ENCODE measurements around the gene PMS1.
"Not testable (repeated sequence)": the region's sequence is repeated elsewhere in the genome, so short reads cannot be mapped to it uniquely, and the experiment has no call there.

Gene PMS1

GRCh38 chr2:189818249-189819038 lies 34.2 kb downstream of the PMS1 start:
- DNase-seq (ENCODE audit: low read depth in 2 of 2), result no peak

- no peak for DNase-seq (ENCODE audit: low read depth in 2 of 2)
Observed at GRCh38 chr2:189819297-189819704, 35.1 kb downstream of the PMS1 start.

- no peak for DNase-seq (ENCODE audit: low read depth in 2 of 2)
Observed at GRCh38 chr2:189821953-189822748, 37.9 kb downstream of the PMS1 start.

DNA sequence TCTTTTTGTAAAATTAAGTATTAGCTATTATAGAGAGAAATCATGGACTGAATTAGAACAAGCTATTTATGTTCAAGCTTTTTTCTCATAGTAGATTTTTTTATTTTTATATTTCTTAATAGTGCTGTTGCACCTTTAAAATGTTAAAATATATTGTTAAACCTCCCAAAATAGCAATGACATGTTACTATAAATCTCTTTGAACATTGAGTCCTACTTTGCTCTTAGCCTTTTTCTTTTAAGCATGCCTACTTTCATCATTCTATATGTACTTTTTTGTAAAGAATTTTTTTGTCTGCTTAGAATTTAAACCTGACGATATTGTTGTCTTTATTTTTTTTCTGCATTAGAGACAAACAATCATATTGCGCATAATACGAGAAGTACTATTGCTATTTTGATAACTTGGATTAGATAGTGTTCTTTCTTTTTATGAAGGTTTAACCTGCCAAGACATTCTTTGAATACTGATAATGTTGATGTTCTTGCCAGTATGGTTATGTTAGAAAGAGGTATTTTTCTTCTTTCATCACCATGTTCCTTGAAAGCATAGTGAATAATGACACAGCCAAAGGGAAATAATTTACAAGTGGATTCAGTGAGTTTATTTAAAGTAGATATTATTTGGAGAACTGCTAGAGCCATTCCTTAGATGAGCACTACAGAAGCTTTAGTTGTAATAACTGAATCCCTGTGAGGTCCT lies 40.6 kb downstream of the PMS1 start:
- no peak for DNase-seq (ENCODE audit: low read depth in 2 of 2)

GRCh38 chr2:189826039-189826438 lies 41.8 kb downstream of the PMS1 start:
- DNase-seq (ENCODE audit: low read depth in 2 of 2), result no peak

DNA sequence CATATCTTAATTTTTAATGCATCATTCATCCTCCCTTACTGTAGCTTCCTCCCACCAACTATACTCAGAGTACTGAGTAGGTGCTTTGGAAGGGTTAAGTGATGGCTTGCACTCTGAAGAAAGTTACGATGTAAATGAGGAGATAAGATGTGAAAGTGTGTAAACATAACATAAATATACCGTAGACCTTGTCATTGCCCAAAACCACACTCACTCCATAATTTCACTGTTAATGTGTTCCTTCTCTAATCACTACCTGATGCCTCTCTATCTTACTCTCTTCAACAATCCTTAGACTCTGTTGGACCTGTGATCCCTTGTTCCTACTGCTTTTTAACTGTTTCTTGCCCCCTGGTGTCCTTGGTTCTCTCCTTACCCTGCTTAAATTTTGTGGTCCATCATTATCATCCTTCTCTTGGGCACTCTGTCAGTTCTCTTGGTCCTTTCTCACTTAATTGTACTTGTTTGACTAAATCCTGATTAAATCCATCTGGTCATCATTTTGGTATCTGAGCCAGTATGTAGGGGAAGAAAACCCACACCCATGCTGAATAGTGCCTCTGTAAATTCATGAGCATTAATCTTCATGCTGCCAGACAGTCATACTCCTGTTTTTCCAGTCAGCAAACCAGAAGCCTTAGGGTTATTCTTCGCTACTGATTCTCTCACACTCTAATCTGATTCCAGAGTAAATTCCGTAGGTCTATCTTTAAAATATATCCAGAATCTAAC lies 45.0 kb downstream of the PMS1 start:
- no peak for DNase-seq (ENCODE audit: low read depth in 2 of 2)

DNA sequence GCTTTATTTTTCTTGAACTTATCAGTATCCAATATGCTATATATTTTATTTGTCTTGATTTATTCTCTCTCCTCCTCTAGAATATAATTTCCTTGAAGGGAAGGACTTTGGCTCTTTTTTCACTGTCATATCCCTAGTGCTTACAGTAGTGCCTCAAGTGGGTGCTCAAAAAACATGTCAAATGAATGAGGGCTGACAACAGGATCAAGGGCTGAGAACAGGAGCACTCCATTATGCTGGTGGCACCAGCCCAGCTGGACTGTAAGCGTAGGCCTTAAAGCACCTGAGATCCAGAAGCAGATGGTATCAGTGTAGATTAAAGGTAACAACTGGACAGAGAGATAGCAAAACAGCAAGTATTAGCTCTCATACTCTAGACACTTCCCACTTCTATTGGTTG lies 46.3 kb downstream of the PMS1 start:
- DNase-seq (ENCODE audit: low read depth in 2 of 2), result no peak

GRCh38 chr2:189834059-189834458 lies 49.8 kb downstream of the PMS1 start:
- DNase-seq (ENCODE audit: low read depth in 2 of 2), result no peak

GRCh38 chr2:189834642-189835041 lies 50.4 kb downstream of the PMS1 start:
- DNase-seq (ENCODE audit: low read depth in 2 of 2), result not testable (repeated sequence)

GRCh38 chr2:189835855-189836558 lies 51.8 kb downstream of the PMS1 start:
- DNase-seq (ENCODE audit: low read depth in 2 of 2), result no peak

GRCh38 chr2:189836644-189837043 lies 52.4 kb downstream of the PMS1 start:
- DNase-seq (ENCODE audit: low read depth in 2 of 2), result no peak

DNA sequence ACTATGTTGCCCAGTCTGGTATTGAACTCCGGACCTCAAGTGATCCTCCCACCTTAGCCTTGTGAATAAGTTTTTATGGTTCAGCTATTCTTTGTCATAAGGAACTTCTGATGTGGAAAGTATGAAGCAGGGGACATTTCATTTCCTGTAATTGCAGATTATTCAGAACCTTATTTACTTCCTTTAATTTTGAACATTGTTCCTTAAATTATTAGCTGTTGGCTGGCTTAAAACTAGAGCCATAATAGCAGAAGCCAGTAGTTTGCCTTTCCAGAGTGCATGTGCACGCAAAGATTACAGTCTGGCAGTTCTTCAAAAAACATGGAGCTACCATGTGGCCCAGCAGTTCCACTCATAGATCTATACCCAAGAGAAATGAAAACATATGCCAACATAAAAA lies 53.1 kb downstream of the PMS1 start:
- no peak for DNase-seq (ENCODE audit: low read depth in 2 of 2)

- no peak for DNase-seq (ENCODE audit: low read depth in 2 of 2)
Observed at GRCh38 chr2:189841019-189841418, 56.8 kb downstream of the PMS1 start.

GRCh38 chr2:189848276-189848675 lies 64.0 kb downstream of the PMS1 start:
- DNase-seq (ENCODE audit: low read depth in 2 of 2), result no peak

DNA sequence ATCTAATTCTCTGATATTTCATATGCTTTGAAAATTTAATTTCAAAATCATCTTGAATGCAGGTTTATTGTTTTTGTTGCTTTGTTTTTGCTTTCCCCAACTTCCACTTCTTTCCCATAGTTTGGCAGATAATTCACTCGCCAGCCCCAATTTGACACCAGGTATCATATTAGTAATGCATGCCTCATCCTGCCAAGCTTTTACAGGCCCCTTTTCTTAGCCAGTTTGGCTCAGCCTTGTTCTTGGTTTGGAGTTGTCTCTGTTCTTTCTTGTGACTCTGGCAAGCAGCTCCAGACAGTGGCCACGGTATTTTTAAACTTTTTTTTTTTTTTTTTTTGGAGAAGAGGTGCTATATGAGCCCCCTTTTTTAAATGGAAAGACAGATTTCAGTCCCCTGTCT lies 65.3 kb downstream of the PMS1 start:
- DNase-seq (ENCODE audit: low read depth in 2 of 2), result no peak

DNA sequence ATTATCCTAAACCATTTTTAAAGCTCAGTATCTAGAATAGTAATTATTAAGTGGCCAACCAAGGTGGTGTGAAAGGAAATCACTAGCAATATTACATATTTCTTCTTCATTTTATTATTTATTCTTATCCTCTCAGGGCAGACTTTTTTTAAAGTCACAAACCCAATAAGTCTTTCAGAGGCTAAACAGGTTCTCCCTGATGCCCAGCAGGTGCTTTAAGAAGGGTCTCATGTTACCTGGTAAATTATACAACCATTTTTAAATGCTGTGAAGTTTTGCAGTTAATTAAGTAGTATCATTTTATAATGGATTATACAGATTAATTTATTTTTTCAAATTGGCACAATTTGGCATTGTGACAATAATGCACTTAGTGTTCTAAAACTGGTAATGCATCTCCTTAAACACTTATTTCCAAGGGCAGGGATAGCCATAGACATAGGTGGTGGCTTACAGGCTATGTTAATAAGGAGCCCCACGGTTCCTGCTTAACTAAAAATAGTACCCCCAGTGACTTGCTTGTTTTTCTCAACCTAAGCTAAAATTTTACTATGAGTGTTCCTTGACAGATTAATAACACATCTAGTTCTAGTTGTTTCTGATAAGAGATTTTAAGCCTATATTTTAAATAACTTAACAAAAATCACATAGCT lies 67.0 kb downstream of the PMS1 start:
- DNase-seq (ENCODE audit: low read depth in 2 of 2), result no peak

DNA sequence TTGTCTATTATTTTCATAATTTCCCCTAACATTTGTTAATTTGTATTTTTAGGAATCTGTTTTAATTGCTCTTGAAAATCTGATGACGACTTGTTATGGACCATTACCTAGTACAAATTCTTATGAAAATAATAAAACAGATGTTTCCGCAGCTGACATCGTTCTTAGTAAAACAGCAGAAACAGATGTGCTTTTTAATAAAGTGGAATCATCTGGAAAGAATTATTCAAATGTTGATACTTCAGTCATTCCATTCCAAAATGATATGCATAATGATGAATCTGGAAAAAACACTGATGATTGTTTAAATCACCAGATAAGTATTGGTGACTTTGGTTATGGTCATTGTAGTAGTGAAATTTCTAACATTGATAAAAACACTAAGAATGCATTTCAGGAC lies 69.9 kb downstream of the PMS1 start:
- no peak for DNase-seq (ENCODE audit: low read depth in 2 of 2)

GRCh38 chr2:189854940-189855339 lies 70.7 kb downstream of the PMS1 start:
- no peak for DNase-seq (ENCODE audit: low read depth in 2 of 2)

DNA sequence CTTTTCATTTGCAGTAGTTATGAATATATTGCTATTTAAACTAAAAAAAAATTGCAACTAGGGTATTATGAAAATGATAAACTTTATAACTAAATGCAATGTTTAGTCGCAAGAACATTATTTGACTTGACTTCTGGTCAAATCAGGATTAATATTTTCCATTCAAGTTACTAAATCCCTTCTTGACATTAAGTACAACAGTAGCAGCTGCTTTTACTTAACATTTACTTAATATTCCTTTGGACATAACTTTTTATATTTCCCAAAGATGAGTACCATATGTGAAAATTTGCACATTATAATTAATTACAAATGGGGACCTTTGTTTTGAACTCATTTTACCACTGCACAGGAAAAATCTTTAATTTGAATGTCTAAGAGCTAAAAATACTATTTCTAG lies 74.0 kb downstream of the PMS1 start:
- DNase-seq (ENCODE audit: low read depth in 2 of 2), result no peak

DNA sequence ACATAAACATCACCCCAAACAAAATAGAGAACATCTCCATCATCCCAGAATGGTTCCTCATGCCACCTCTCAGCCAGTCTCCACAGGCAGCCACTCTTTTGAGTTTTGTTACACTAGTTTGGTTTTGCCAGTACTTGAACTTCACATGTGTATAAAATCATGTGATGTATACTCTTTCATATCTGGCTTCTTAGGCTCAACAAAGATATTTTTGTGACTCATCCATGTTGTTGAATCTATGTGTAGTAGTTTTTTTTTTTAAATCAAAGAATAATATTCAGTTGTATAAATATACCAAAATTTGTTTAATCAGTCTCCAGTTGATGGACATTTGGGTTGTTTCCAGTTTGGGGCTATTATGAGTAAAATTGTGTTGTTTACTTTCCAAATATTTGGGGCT lies 75.9 kb downstream of the PMS1 start:
- DNase-seq (ENCODE audit: low read depth in 2 of 2), result no peak

DNA sequence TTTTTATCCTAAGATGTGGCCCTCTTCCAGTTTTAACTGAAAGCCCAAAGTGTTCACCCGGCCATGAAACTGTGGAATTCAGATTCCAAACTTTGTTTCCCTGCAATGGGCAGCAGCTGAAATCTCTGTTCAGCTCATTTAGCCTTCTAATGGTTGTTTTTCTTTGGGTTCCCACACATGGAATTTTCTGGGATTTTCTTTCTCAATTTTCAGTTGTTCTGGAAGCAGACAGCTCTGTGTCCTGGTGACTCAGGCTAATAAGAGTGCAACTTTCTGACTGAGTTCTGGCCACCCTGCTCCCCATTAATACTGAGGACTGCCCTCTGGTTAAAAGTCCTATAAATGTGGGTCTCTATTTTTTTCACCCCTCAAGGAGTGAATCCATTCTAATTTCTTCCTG lies 78.5 kb downstream of the PMS1 start:
- no peak for DNase-seq (ENCODE audit: low read depth in 2 of 2)

Measured in stimulated activated CD8-positive, alpha-beta memory T cell treated with anti-CD3 and anti-CD28 coated beads, Interleukin-7, amount 100 ng/mL, for 4 hours (primary cell).